Memory B cell (primary cell): ENCODE data around the gene UBE2V1.

Source experiments
- ATAC-seq: fragments of 150-1000 bp; cut with Tn5 transposase; 2 replicates; pipeline ENCODE4 v1.10.0; 2021; ENCODE audit warnings: low read depth, mild to moderate bottlenecking, moderate library complexity
- DNase-seq, 2 donors: peaks; one replicate each; pipeline ENCODE4 v3.0.0; 2022; ENCODE audit warnings: low spot score in 2 of 2
- H3K27ac Mint-ChIP-seq: one replicate; pipeline ENCODE4 v1.8.0; 2022; ENCODE audit warnings: mild to moderate bottlenecking, moderate library complexity, mixed read lengths
- H3K27me3 Mint-ChIP-seq: one replicate; pipeline ENCODE4 v1.8.0; 2022; ENCODE audit warnings: mixed read lengths
- H3K36me3 Mint-ChIP-seq: one replicate; pipeline ENCODE4 v1.8.0; 2022; ENCODE audit warnings: mild to moderate bottlenecking, mixed read lengths
- H3K4me1 Mint-ChIP-seq: one replicate; pipeline ENCODE4 v1.8.0; 2022; ENCODE audit warnings: mixed read lengths
- H3K4me3 Mint-ChIP-seq: one replicate; pipeline ENCODE4 v1.8.0; 2022; ENCODE audit warnings: mild to moderate bottlenecking, moderate library complexity, mixed read lengths
- H3K9me3 Mint-ChIP-seq: one replicate; pipeline ENCODE4 v1.8.0; 2022; ENCODE audit warnings: mixed read lengths

UBE2V1 gene

GRCh38 chr20:50039706-50040431 lies 73.1 kb downstream of the UBE2V1 start:
- H3K27me3 Mint-ChIP-seq = no peaks in the 10 kb centered on the region
- H3K27ac Mint-ChIP-seq = peak overlapping the region; percentile 60
- ATAC-seq (no peak), DNase-seq (no peak)
- no peak overlapping the region for H3K4me3 Mint-ChIP-seq
- peaks cover 12% of the 10 kb centered on the region for H3K4me1 Mint-ChIP-seq
- H3K9me3 Mint-ChIP-seq = no peaks in the 10 kb centered on the region
- H3K36me3 Mint-ChIP-seq = no peaks in the 10 kb centered on the region

- H3K4me1 Mint-ChIP-seq = peaks cover 12% of the 10 kb centered on the region
- no peak overlapping the region for H3K4me3 Mint-ChIP-seq
- no peaks in the 10 kb centered on the region for H3K27me3 Mint-ChIP-seq
- no peak for DNase-seq
- H3K27ac Mint-ChIP-seq = no peak overlapping the region
- no peaks in the 10 kb centered on the region for H3K9me3 Mint-ChIP-seq
- no peaks in the 10 kb centered on the region for H3K36me3 Mint-ChIP-seq
- ATAC-seq = no peak
These were observed 74.4 kb downstream of the UBE2V1 start for GRCh38 chr20:50038574-50038991.

DNA sequence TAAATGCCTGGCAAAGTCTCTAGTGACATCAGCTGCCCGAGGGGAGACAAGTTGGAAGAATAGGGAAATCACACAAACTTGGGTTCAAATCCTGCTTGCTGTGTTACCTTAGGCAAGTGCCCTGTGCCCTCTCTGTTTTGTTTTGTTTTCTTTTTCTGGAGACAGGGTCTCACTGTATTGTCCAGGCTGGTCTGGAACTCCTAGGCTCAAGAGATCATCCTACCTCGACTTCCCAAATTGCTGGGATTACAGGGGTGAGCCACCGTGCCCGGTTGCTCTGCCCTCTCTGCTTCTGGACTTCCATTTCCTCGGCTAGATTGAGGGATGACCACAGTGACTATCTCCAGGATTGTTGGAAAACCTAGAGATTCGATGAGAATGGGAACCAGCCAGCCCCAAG lies 74.8 kb downstream of the UBE2V1 start:
- H3K27ac Mint-ChIP-seq = no peak overlapping the region
- no peak for DNase-seq
- no peaks in the 10 kb centered on the region for H3K27me3 Mint-ChIP-seq
- H3K4me1 Mint-ChIP-seq = peaks cover 12% of the 10 kb centered on the region
- no peaks in the 10 kb centered on the region for H3K36me3 Mint-ChIP-seq
- no peak for ATAC-seq
- no peaks in the 10 kb centered on the region for H3K9me3 Mint-ChIP-seq
- H3K4me3 Mint-ChIP-seq = no peak overlapping the region

GRCh38 chr20:50037575-50037974 lies 75.4 kb downstream of the UBE2V1 start:
- Mint-ChIP-seq H3K9me3 (no peaks in the 10 kb centered on the region), H3K27ac (no peak overlapping the region)

DNA sequence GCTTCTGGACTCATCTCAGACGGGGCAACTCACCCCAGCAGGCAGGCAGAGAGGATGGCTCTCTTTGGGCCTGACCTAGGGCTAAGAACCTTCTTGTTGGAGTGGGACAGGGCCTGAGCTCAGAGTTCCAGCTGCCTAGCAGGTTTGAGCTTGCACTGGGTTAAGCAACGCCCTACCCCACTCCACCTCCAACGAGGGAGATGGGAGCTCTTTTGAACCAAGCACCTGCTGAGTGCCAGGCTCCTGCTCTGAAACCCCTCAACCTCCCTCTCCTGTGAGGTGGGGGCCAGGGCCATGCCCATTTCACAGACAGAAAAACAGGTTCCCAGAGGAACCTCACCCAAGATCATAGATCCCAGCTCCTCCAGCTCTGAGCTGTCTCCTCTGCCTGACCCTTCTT lies 75.8 kb downstream of the UBE2V1 start:
- Mint-ChIP-seq H3K36me3 (no peaks in the 10 kb centered on the region), H3K27me3 (no peaks in the 10 kb centered on the region), H3K4me1 (peaks cover 12% of the 10 kb centered on the region), H3K4me3 (no peak overlapping the region), H3K9me3 (no peaks in the 10 kb centered on the region), H3K27ac (no peak overlapping the region)
- DNase-seq = no peak
- no peak for ATAC-seq

More at GRCh38 chr20:50037575-50037974, 75.4 kb downstream of the UBE2V1 start:
- ATAC-seq (no peak), DNase-seq (no peak)
- peaks cover 12% of the 10 kb centered on the region for H3K4me1 Mint-ChIP-seq
- H3K4me3 Mint-ChIP-seq = no peak overlapping the region
- no peaks in the 10 kb centered on the region for H3K27me3 Mint-ChIP-seq
- no peaks in the 10 kb centered on the region for H3K36me3 Mint-ChIP-seq

GRCh38 chr20:50036703-50037102 lies 76.2 kb downstream of the UBE2V1 start:
- Mint-ChIP-seq H3K9me3 (no peaks in the 10 kb centered on the region), H3K4me1 (peaks cover 12% of the 10 kb centered on the region), H3K27ac (no peak overlapping the region), H3K27me3 (no peaks in the 10 kb centered on the region), H3K36me3 (no peaks in the 10 kb centered on the region), H3K4me3 (no peak overlapping the region)
- DNase-seq (no peak), ATAC-seq (no peak)

DNA sequence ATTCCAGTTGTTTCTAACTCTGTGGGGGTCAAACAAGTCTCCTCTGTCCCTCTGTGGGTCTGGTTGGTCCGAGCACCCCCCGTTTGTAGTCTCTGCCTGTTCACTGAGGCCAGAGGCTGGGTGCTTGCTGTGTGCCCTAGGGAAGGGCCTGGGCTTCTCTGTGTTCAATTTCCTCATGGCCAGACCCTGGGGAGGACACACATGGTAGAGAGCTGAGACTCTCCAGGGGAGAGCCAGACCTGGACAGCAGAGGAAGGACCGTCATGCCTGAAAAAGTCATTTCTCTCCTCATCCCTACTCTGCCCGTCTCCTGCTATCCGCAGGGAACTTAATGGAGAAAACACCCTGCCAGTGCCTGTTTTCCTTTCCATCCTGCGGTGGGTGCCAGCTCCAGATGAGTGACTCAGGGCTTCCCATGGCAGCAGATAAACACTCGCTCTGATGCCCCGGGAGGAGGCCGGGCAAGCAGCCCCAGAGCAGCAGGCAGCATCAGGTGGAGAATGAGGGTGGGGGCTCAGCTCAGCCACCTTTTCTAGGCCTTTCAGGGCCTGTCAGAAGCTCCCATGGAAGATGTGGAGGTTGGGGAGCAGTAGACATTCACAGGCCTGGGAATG lies 78.3 kb downstream of the UBE2V1 start:
- DNase-seq (no peak), ATAC-seq (no peak)
- H3K36me3 Mint-ChIP-seq = peaks cover 2% of the 10 kb centered on the region

DNA sequence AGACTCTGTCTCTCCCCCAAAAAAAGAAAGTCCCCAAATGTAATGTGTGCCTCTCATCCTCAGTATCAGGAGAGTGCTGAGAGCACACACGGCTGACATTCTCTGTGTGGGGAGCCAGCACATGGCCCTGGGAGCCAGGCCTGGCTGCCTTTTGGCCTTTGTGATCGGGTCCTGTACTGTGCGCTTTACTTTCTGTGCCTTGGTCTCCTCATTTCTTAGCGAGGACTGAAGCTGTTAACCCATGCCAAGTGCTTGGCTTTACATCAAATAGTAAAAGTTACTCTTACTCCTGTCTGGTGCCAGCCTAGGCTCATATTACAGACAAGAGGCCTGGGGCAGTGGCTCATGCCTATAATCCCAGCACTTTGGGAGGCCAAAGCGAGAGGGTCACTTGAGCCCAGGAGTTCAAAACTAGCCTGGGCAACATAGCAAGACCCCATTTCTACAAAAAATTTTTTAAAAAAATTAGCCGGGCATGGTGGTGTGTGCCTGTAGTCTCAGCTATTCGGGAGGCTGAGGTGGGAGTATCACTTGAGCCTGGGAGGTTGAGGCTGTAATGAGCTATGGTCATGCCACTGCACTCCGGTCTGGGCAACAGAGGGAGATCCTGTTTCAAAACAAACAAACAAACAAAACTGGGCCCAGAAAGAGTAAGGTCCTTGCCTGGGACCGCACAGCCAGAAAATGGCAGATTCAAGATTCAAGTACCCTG lies 79.8 kb downstream of the UBE2V1 start:
- Mint-ChIP-seq H3K27ac (no peak overlapping the region), H3K27me3 (peaks cover 11% of the 10 kb centered on the region), H3K4me1 (peaks cover 2% of the 10 kb centered on the region), H3K9me3 (no peaks in the 10 kb centered on the region), H3K4me3 (no peak overlapping the region), H3K36me3 (peaks cover 2% of the 10 kb centered on the region)
- ATAC-seq = no peak
- DNase-seq = no peak

More for the DNA sequence above, 78.3 kb downstream of the UBE2V1 start:
- Mint-ChIP-seq H3K9me3 (no peaks in the 10 kb centered on the region), H3K4me1 (peaks cover 5% of the 10 kb centered on the region), H3K27ac (no peak overlapping the region), H3K27me3 (peaks cover 7% of the 10 kb centered on the region), H3K4me3 (no peak overlapping the region)
